Lower leg skin (tissue), 4 donors: ENCODE data around the gene CAMTA1. TPM values are rescaled to one million over a fixed set of nuclear protein-coding genes. Genes with fewer than 3 reads are reported as not detected.

Source experiments
- DNase-seq, 2 donors: peaks; one replicate each; pipeline ENCODE4 v3.0.0-alpha.2; 2019; ENCODE audit warnings: low spot score in 2 of 2
- H3K4me3 ChIP-seq: fragments of 200-600 bp; sonication (generic); 2 replicates; pipeline ENCODE4 v1.5.1; 2017; ENCODE audit warnings: mild to moderate bottlenecking, low read depth; ENCODE audit not compliant: poor library complexity, severe bottlenecking
- POLR2A ChIP-seq, 2 donors: fragments of 450-650 bp; IDR thresholded peaks; one replicate each; pipeline ENCODE4 v1.6.1; 2016 to 2017; ENCODE audit warnings: antibody characterized with exemption in 2 of 2, mild to moderate bottlenecking in 1 of 2, moderate library complexity in 1 of 2
- WGBS, 2 donors: methylation state at CpG; one replicate each; pipeline ENCODE4 v1.1.5; 2018; 5-methylcytosine and 5-hydroxymethylcytosine counted together
- intact Hi-C: fragments of 100-400 bp; cut with DNase I; formaldehyde crosslinking; loops from one replicate; pipeline ENCODE4 v1.15.0; 2023; ENCODE audit warnings: low total_unique reads
- total RNA-seq, 4 donors: library from RNA; depleted of rRNA; stranded (reverse); fragments of >200 nt; gene quantifications; one replicate each; pipeline ENCODE4 v1.1.0, GENCODE V29; 2016
- TF ChIP-seq, protein P1 (sequence below), 3 donors: fragments of 450-650 bp; IDR thresholded peaks; one replicate each; pipeline ENCODE4 v1.5.1; 2016; ENCODE audit warnings: antibody characterized with exemption in 3 of 3, mild to moderate bottlenecking in 3 of 3, moderate library complexity in 2 of 3

The CAMTA1 gene
- total RNA-seq, 4 donors from 2014 or later: 24.4 to 52.3 (median 32.9) TPM

DNA sequence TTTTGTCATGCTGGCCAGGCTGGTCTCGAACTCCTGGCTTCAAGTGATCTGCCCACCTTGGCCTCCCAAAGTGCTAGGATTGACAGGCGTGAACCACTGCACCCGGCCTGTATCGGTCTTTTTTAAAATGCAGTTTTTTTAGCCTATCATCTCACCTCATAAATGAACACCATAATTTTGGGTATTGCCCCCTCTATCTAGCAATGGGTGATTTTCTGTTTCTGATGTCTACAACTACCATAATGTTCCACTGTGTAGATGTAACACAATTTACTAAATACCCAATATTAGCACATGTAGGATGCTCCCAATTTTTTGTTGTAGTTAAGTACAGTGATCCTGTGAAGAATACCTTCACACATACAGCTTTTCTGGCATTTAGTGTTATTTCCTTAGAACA, 2.0 kb upstream of the CAMTA1 start:
- DNase-seq: no peak
- no peak for TF ChIP-seq POLR2A (IDR thresholded peaks at IDR 0.05)
- TF ChIP-seq, protein P1, sequence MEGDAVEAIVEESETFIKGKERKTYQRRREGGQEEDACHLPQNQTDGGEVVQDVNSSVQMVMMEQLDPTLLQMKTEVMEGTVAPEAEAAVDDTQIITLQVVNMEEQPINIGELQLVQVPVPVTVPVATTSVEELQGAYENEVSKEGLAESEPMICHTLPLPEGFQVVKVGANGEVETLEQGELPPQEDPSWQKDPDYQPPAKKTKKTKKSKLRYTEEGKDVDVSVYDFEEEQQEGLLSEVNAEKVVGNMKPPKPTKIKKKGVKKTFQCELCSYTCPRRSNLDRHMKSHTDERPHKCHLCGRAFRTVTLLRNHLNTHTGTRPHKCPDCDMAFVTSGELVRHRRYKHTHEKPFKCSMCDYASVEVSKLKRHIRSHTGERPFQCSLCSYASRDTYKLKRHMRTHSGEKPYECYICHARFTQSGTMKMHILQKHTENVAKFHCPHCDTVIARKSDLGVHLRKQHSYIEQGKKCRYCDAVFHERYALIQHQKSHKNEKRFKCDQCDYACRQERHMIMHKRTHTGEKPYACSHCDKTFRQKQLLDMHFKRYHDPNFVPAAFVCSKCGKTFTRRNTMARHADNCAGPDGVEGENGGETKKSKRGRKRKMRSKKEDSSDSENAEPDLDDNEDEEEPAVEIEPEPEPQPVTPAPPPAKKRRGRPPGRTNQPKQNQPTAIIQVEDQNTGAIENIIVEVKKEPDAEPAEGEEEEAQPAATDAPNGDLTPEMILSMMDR (IDR thresholded peaks at IDR 0.05): no peak
- intact Hi-C loops: no loop called here
- H3K4me3 ChIP-seq: no peak overlapping the region
- WGBS, 2 donors: 91 to 92% methylated on average over 4 of the region's 4 CpGs

DNA sequence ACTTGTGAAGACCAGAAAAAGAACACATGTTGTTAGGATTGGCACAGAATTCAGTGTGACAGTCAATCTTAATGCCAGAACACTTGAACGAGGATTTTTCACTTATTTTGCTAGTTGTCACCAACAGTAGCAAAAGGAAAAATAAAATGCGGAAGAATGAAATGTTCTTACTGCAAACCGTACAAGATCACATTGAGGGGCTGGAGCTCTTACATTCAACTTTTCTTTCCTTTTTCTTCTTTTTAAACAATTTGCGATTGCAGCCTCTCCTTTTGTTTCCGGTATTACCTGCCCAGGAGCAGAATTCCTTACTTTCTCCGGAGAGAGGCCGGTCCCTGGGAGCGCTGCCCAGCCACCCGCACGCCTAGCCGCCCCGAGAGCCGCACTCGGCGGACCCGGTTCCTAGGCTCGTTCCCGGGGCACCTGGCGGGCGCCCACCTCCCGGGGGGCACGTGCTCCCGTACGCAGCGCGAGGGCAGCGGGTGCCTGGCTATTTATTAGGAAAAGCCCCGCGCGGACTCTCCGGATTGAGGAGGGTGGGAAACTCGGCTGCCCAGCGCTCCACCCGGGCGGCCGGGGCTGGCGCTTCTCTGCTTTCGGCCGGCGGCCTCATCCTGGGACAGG, 1.2 kb upstream of the CAMTA1 start:
- TF ChIP-seq POLR2A (IDR thresholded peaks at IDR 0.05): no peak
- TF ChIP-seq, protein P1 (IDR thresholded peaks at IDR 0.05): no peak
- WGBS, 2 donors: 1 to 2% methylated on average over 28 to 40 of the region's 40 CpGs
- peak overlapping the region; percentile 79 for H3K4me3 ChIP-seq
- intact Hi-C loops: no loop called here
- DNase-seq: no peak

DNA sequence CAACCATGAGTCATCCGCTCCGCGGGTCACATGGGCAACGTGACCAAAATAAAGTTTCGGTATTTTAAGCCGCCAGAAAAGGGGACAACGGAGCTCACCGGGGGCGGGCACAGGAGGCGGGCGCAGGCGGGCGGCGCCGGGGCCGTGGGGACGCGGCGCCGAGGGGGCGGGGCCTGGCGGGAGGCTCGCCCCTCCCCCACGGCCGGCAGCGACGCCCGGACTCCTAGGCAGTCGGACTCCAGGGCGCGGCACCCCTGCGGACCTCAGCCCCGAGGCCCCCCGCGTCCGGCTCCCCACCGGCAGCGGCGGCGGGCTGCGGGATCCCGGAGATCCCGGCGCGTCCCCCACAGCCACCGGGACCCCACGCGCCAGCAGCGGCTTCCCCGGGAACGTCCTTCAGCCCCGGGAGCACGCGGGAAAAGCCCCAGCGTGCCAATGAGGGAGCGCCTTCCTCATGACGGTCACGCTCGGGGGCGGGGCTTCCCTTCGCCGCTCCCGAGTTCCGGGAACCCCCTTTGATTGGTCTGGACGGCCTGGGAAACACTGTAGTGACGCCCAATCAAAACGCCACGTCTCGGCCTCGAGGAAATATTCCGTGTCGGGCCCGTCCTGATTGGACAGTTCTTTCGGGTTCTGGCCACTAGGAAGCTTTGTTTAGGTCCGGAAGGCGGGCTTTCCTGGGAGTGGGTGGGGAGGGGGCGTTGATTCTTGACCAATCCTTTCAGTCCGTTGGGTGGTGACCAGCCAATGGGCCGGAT, 515 bp upstream of the CAMTA1 start:
- peak; percentile 100 for DNase-seq
- H3K4me3 ChIP-seq: peak overlapping the region; percentile 79
- intact Hi-C loops: no loop called here
- 0 to 1% methylated on average over 14 to 32 of the region's 79 CpGs for WGBS, 2 donors
- TF ChIP-seq POLR2A (IDR thresholded peaks at IDR 0.05): peak in 1 of 2 donors; percentile 70
- TF ChIP-seq, protein P1 (IDR thresholded peaks at IDR 0.05): no peak

DNA sequence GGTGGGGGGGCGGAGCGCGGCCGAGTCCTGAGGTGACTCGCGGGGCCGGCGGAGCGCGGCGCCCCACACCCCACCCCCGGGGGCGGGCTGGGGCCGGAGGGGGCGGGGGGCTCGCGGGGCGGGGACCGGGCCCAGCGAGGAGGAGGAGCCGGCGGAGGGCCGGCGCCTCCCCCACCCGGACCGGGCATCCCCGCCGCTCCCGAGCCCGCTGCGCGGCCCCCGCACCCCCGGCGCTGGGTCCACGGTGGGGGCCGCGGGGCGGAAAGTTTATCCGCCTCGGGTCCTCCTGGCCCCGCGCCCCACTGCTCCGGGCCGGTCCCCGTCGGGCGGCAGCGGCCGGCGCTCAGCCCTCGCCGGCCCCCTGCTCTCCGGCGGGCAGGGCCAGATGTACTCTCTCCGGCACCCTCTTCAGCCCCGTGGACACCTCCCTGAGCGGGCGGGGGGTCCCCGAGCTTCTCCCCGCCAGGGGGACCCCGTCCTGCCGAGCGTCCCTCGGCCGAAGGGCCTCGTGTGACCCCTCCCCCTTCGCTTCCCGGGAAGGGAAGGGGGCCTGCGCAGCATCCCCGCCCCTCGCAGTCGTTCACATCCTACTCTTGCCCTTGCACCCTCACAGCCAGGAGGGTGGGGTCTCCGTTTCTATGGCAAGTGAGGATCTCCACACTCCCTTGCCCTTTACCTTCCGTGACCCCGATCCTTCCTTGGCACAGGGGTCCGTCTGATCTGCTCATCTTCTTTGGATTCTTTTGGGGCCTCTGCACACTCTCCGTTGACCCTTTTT, 663 bp downstream of the CAMTA1 start:
- WGBS, 2 donors: 1 to 4% methylated on average over 12 to 26 of the region's 78 CpGs
- intact Hi-C loops: no loop called here
- H3K4me3 ChIP-seq: peak overlapping the region; percentile 60
- TF ChIP-seq, protein P1 (IDR thresholded peaks at IDR 0.05): no peak
- TF ChIP-seq POLR2A (IDR thresholded peaks at IDR 0.05): no peak
- peak in 1 of 2 donors; percentile 25 for DNase-seq

DNA sequence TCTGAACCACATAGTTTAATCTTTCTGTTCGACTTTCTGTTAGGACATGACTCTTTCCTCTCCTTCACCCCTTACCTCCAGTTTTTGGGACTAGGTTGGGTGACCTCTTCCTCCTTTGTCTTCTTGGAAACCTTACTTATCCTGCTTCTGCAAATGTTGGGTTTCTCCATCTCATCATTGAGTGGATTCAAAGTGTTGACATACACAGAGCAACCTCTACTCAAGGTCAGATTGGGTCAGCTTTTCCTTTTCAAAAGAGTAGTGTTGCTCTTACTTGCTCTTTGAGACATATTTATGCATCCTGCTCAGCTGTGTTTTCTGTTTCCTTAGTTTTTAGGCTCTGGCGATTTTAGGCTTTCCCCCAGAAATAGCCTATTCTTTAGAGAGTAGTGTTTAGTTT, 3.7 kb downstream of the CAMTA1 start:
- no peak overlapping the region for H3K4me3 ChIP-seq
- TF ChIP-seq, protein P1 (IDR thresholded peaks at IDR 0.05): no peak
- no peak for TF ChIP-seq POLR2A (IDR thresholded peaks at IDR 0.05)
- WGBS, 2 donors: 84 to 86% methylated on average over 2 of the region's 2 CpGs
- DNase-seq: no peak
- intact Hi-C loops: no loop called here
